Measurements from ENCODE around the gene VAV3. TPM values are rescaled to one million over a fixed set of nuclear protein-coding genes. Genes with fewer than 3 reads are reported as not detected.

Gene VAV3
- total and polyA plus RNA-seq, 2 experiments from 2014 or later, result under 0.01 to 0.24 TPM

DNA sequence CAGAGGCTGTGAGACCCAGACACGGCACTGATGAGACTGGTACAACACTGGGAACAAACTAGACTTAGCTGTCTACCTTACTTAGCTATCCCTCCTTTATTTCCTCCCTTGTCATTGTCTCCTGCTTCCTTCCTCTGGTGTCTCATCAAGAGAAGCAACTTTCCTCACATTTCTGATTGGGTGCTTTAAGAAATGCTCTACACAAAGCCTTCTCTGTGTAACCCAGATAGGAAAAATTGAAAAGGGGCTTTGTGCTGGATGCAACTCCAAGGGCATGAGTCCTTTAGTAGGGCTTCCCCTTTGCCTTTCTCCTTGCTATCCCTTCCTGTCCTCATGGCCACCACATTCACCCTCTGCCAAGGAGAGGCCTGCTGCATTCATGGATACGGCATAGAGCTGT is 274.5 kb downstream of the VAV3 start:
- Histone ChIP-seq H3K9ac (no peak overlapping the region), H3K9me2 (ENCODE audit: insufficient read depth) (no peaks in the 10 kb centered on the region), H2AFZ (no peak overlapping the region), H3F3A (ENCODE audit: insufficient read depth) (no peaks in the 10 kb centered on the region), H3K36me3 (ENCODE audit: low read depth) (no peaks in the 10 kb centered on the region), H3K4me1 (ENCODE audit: insufficient read depth) (no peaks in the 10 kb centered on the region), H3K9me3 (ENCODE audit: low read depth) (no peaks in the 10 kb centered on the region), H3K27me3 (replicated peaks; ENCODE audit: insufficient read depth) (no peaks in the 10 kb centered on the region), H3K79me2 (ENCODE audit: insufficient read depth) (no peaks in the 10 kb centered on the region), H3K4me3 (no peak overlapping the region), H4K20me1 (ENCODE audit: insufficient read depth) (no peaks in the 10 kb centered on the region), H3K27ac (no peak overlapping the region), H3K4me2 (ENCODE audit: unreplicated experiment) (no peak overlapping the region)
- in situ Hi-C loops (cut with MboI), result no loop called here
- DNase-seq, result no peak
- TF ChIP-seq EZH2phosphoT487 (IDR thresholded peaks at IDR 0.05; ENCODE audit: insufficient read depth, low read depth), result no peak
- no peak for TF ChIP-seq EZH2 (IDR thresholded peaks at IDR 0.05; ENCODE audit: insufficient read depth, poor library complexity, severe bottlenecking)
- 73 to 76% methylated on average over 2 of the region's 2 CpGs for WGBS, 2 experiments (ENCODE audit: low coverage in 1 of 2, low lambda C conversion rate in 2 of 2, missing lambda C conversion rate in 2 of 2)

DNA sequence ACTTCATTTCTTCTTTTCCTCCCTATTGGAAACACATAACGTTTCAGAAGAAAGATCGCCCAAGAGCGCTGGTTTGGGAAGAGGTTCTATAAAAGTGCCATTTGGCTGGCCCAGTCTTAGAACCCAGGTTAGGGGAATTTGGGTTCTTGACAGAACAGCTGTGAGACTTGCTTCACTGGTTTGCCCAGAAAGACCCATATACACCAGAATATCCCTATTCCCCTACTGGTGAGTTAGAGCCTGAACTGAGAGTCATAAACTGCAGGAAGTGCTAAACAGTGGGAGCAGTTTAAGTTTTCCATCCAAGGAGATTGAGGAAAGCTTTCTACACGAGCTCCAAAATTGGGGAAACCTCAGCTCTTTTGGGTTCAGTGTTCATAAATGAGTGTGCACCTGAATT is 275.2 kb downstream of the VAV3 start:
- Histone ChIP-seq H3K36me3 (ENCODE audit: low read depth) (no peaks in the 10 kb centered on the region), H3K27ac (no peak overlapping the region), H2AFZ (no peak overlapping the region), H3K9me3 (ENCODE audit: low read depth) (no peaks in the 10 kb centered on the region), H3K4me2 (ENCODE audit: unreplicated experiment) (no peak overlapping the region), H3K79me2 (ENCODE audit: insufficient read depth) (no peaks in the 10 kb centered on the region), H3K4me3 (no peak overlapping the region), H3K9ac (no peak overlapping the region), H3F3A (ENCODE audit: insufficient read depth) (no peaks in the 10 kb centered on the region), H3K9me2 (ENCODE audit: insufficient read depth) (no peaks in the 10 kb centered on the region), H4K20me1 (ENCODE audit: insufficient read depth) (no peaks in the 10 kb centered on the region), H3K27me3 (replicated peaks; ENCODE audit: insufficient read depth) (no peaks in the 10 kb centered on the region), H3K4me1 (ENCODE audit: insufficient read depth) (no peaks in the 10 kb centered on the region)
- WGBS, 2 experiments (ENCODE audit: low coverage in 1 of 2, low lambda C conversion rate in 2 of 2, missing lambda C conversion rate in 2 of 2), result 79 to 91% methylated on average over 4 of the region's 4 CpGs
- TF ChIP-seq EZH2 (IDR thresholded peaks at IDR 0.05; ENCODE audit: insufficient read depth, poor library complexity, severe bottlenecking), result no peak
- no peak for TF ChIP-seq EZH2phosphoT487 (IDR thresholded peaks at IDR 0.05; ENCODE audit: insufficient read depth, low read depth)
- in situ Hi-C loops (cut with MboI), result no loop called here
- no peak for DNase-seq

DNA sequence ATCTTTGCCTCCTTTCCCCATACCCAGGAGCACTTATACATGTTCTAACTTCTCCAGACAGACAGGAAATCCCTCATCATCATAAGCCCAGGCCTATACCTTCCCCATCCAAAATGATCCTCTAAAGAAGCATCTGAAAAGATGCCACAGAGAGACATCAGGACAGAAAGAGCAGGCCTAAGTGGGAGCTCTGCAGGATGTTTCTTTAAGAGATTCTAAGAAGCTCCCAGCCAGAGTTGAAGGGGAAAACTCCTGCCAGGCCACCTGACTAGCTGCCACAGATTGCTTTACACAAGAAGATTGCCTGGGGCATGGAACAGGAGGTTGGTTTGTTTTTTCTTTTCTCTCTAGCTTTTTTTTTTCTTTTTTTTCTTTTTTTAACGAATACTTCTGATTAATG is 275.8 kb downstream of the VAV3 start:
- DNase-seq, result peak; percentile 12
- Histone ChIP-seq H2AFZ (no peak overlapping the region), H4K20me1 (ENCODE audit: insufficient read depth) (no peaks in the 10 kb centered on the region), H3K4me2 (ENCODE audit: unreplicated experiment) (no peak overlapping the region), H3K36me3 (ENCODE audit: low read depth) (no peaks in the 10 kb centered on the region), H3K79me2 (ENCODE audit: insufficient read depth) (no peaks in the 10 kb centered on the region), H3K4me1 (ENCODE audit: insufficient read depth) (no peaks in the 10 kb centered on the region), H3K27ac (no peak overlapping the region), H3K9ac (no peak overlapping the region), H3K9me3 (ENCODE audit: low read depth) (no peaks in the 10 kb centered on the region), H3K27me3 (replicated peaks; ENCODE audit: insufficient read depth) (no peaks in the 10 kb centered on the region), H3K4me3 (no peak overlapping the region), H3F3A (ENCODE audit: insufficient read depth) (no peaks in the 10 kb centered on the region), H3K9me2 (ENCODE audit: insufficient read depth) (no peaks in the 10 kb centered on the region)
- TF ChIP-seq EZH2 (IDR thresholded peaks at IDR 0.05; ENCODE audit: insufficient read depth, poor library complexity, severe bottlenecking) (no peak), EZH2phosphoT487 (IDR thresholded peaks at IDR 0.05; ENCODE audit: insufficient read depth, low read depth) (no peak)
- in situ Hi-C loops (cut with MboI), result no loop called here
- WGBS, 2 experiments (ENCODE audit: low coverage in 1 of 2, low lambda C conversion rate in 2 of 2, missing lambda C conversion rate in 2 of 2), result 22% methylated on average over 1 of the region's 1 CpG; no CpG with 5 or more reads in 1 of the 2 experiments

DNA sequence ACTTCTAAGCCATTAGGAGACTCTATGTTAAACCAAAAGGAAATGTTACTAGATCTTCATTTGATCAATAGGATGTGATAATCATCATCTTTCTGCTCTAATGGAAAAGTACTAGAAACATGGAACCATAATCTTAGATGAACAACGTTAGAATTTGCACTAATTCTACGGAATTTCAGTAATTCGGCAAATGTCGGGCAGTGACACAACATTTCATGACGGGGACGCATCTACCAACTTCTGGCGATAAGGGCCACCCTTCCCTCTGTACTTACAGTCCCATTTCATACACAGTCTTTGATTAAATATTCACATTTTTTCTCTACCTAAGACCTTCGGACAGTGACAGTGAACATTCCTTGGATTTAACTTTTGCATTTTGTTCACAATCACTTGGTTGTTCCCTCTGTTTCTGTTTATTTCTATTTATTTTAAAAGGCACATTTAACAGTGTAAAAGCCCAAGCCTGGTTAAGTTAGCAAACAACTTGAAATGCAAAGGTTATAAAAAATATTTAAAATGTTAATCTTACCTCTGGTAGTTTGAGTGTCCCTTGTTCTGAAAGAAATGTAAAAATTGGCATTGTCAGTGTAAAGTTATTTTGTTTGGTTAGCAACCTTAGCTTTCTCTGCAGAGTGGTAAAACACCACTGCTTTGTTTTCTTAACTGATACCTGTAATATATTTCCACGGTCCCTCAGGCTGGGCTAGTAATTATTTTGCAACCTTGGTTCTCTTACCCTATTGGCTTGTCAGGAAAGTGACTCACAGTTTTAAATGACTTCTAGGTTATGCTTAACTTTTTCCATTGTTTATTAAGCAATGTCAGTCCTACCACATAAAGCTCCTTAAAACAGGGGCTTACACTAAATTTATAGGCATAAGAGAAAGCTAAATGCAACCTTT is 276.9 kb downstream of the VAV3 start:
- Histone ChIP-seq H3K9me3 (ENCODE audit: low read depth) (no peaks in the 10 kb centered on the region), H3K4me3 (no peak overlapping the region), H3K4me2 (ENCODE audit: unreplicated experiment) (no peak overlapping the region), H3K27me3 (replicated peaks; ENCODE audit: insufficient read depth) (no peaks in the 10 kb centered on the region), H3F3A (ENCODE audit: insufficient read depth) (no peaks in the 10 kb centered on the region), H3K36me3 (ENCODE audit: low read depth) (no peaks in the 10 kb centered on the region), H2AFZ (no peak overlapping the region), H3K79me2 (ENCODE audit: insufficient read depth) (no peaks in the 10 kb centered on the region), H3K9ac (no peak overlapping the region), H4K20me1 (ENCODE audit: insufficient read depth) (no peaks in the 10 kb centered on the region), H3K9me2 (ENCODE audit: insufficient read depth) (no peaks in the 10 kb centered on the region), H3K4me1 (ENCODE audit: insufficient read depth) (peaks cover 2% of the 10 kb centered on the region; the same call in 1 of the 2 replicates), H3K27ac (no peak overlapping the region)
- TF ChIP-seq EZH2phosphoT487 (IDR thresholded peaks at IDR 0.05; ENCODE audit: insufficient read depth, low read depth) (no peak), EZH2 (IDR thresholded peaks at IDR 0.05; ENCODE audit: insufficient read depth, poor library complexity, severe bottlenecking) (no peak)
- DNase-seq, result peak; percentile 66
- in situ Hi-C loops (cut with MboI), result no loop called here
- WGBS, 2 experiments (ENCODE audit: low coverage in 1 of 2, low lambda C conversion rate in 2 of 2, missing lambda C conversion rate in 2 of 2), result 90 to 93% methylated on average over 9 of the region's 9 CpGs
